ENCODE measurements around the gene UBE2D2. TPM values are rescaled to one million over a fixed set of nuclear protein-coding genes. Genes with fewer than 3 reads are reported as not detected.
A peak's percentile ranks its signal among the peaks of the same experiment; 100 is the strongest.

Gene UBE2D2
- polyA plus RNA-seq, 3 donors: 41.2 to 167 (median 133) TPM

DNA sequence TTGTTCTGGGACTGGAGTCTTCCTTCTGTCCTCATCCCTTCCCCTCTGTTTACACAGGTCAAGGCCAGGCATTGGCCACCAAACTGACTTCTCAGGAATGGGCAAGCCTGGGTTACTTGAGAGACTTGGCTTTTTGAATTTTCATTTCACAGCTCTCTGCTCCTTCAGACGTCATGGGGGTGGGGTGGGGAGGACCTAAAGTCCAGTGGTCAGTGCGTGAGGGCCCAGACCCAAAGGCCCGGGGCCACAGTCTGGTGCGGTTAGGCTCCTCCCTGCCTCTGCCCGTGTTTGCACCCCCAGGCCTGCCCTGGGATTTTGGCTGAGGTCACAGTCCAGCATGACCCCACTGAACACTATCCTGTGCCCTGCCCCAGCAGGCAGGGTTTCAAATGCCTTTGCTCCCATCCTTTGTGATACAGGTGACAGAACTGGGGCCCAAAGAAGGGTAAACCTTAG lies 82.9 kb downstream of the UBE2D2 start:
- H3K4me3 Mint-ChIP-seq: peak overlapping the region in 1 of 2 donors; percentile 15

DNA sequence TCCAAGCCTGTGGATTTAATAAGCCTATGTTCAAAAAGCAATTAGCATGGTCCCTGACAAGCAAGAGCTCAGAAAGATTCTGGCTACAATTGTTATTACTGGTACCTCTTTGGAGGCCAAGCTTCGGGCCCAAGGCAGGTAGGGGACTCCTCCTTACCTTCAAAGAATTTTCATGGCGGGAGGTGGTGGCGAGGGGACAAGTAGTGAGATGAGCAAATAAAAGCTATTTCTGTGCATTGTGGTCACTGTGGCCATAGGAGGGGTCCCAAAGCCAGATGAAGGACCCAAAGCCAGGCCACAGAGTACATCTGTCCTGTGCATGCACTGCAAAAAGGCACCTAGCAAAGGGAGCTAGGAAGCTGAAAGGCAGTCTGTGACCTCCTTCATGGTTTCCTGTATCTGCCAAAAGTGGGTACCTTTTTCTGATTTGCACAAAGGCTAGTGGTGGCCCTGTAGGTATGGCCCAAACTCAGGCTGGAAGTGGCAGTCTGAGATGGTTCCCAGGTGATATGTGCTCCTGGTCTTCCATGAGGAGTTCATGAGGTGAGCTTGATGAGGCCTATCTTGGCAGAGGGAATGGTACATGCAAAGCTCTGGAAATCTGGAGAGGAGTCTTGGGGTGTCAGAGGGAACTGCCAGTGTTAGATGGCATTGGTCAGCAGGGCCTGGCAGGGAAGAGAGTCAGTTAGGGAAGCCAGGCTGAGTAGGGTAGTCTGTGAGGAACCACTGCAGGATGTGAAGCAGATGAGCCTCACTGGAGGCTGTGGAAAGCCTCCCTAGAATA lies 83.7 kb downstream of the UBE2D2 start:
- Mint-ChIP-seq H3K4me3 (peak overlapping the region in 1 of 2 donors; percentile 49), H3K27me3 (ENCODE audit: low read depth in 3 of 3) (peaks cover 47 to 78% (median 54%) of the 10 kb centered on the region in 3 donors), H3K36me3 (peaks cover 0 to 15% of the 10 kb centered on the region in 2 donors), H3K4me1 (peaks cover 30% of the 10 kb centered on the region), H3K9me3 (peaks cover 0 to 3% (median 1%) of the 10 kb centered on the region in 7 donors), H3K27ac (peak overlapping the region in 2 of 7 donors; percentile 3 to 7)
- H3K79me2 ChIP-seq (ENCODE audit: insufficient read depth, low read length): peaks cover 12% of the 10 kb centered on the region
- no peaks in the 10 kb centered on the region for H3K9me3 ChIP-seq (replicated peaks in 1 of 2; ENCODE audit: control insufficient read depth in 1 of 2, insufficient read depth in 1 of 2, low read length in 2 of 2)
- TF ChIP-seq, protein P1, sequence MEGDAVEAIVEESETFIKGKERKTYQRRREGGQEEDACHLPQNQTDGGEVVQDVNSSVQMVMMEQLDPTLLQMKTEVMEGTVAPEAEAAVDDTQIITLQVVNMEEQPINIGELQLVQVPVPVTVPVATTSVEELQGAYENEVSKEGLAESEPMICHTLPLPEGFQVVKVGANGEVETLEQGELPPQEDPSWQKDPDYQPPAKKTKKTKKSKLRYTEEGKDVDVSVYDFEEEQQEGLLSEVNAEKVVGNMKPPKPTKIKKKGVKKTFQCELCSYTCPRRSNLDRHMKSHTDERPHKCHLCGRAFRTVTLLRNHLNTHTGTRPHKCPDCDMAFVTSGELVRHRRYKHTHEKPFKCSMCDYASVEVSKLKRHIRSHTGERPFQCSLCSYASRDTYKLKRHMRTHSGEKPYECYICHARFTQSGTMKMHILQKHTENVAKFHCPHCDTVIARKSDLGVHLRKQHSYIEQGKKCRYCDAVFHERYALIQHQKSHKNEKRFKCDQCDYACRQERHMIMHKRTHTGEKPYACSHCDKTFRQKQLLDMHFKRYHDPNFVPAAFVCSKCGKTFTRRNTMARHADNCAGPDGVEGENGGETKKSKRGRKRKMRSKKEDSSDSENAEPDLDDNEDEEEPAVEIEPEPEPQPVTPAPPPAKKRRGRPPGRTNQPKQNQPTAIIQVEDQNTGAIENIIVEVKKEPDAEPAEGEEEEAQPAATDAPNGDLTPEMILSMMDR (IDR thresholded peaks at IDR 0.05): no peak
- DNase-seq: peak in 1 of 3 donors; percentile 5
- H3K4me1 ChIP-seq (ENCODE audit: control insufficient read depth in 1 of 2, insufficient read depth in 2 of 2, low read length in 2 of 2): peaks cover 26 to 32% of the 10 kb centered on the region in 2 donors
- H3K4me2 ChIP-seq (replicated peaks; ENCODE audit: extremely low read depth, low read length, poor library complexity, severe bottlenecking): no peak overlapping the region
- H3K27ac ChIP-seq (ENCODE audit: low read depth in 1 of 2, low read length in 2 of 2): no peak overlapping the region
- no CpG with 5 or more reads among the region's 3 CpGs for WGBS (ENCODE audit: insufficient coverage)
- intact Hi-C loops (cut with micrococcal nuclease): no loop called here
- H3K4me3 ChIP-seq (replicated peaks in 1 of 3; ENCODE audit: low read depth in 2 of 3, low read length in 3 of 3): no peak overlapping the region
- no peak overlapping the region for H2AFZ ChIP-seq (ENCODE audit: insufficient read depth, low read depth, low read length, poor library complexity, severe bottlenecking)
- H3K9ac ChIP-seq (ENCODE audit: insufficient read depth, low read length, poor library complexity, severe bottlenecking): no peak overlapping the region
- H3K36me3 ChIP-seq (replicated peaks in 1 of 2; ENCODE audit: control insufficient read depth in 1 of 2, insufficient read depth in 2 of 2, low read length in 2 of 2): no peaks in the 10 kb centered on the region
- H4K20me1 ChIP-seq (ENCODE audit: insufficient read depth, low read length): peaks cover 14% of the 10 kb centered on the region
- peaks cover 4 to 50% of the 10 kb centered on the region in 2 donors for H3K27me3 ChIP-seq (ENCODE audit: control insufficient read depth in 2 of 2, insufficient read depth in 2 of 2, low read length in 2 of 2)

More for the DNA sequence above, 82.9 kb downstream of the UBE2D2 start:
- Histone ChIP-seq H3K4me1 (ENCODE audit: control insufficient read depth in 1 of 2, insufficient read depth in 2 of 2, low read length in 2 of 2) (peaks cover 19 to 25% of the 10 kb centered on the region in 2 donors), H3K36me3 (replicated peaks in 1 of 2; ENCODE audit: control insufficient read depth in 1 of 2, insufficient read depth in 2 of 2, low read length in 2 of 2) (no peaks in the 10 kb centered on the region), H3K79me2 (ENCODE audit: insufficient read depth, low read length) (peaks cover 5% of the 10 kb centered on the region), H3K9ac (ENCODE audit: insufficient read depth, low read length, poor library complexity, severe bottlenecking) (no peak overlapping the region), H3K4me2 (replicated peaks; ENCODE audit: extremely low read depth, low read length, poor library complexity, severe bottlenecking) (no peak overlapping the region), H3K27me3 (ENCODE audit: control insufficient read depth in 2 of 2, insufficient read depth in 2 of 2, low read length in 2 of 2) (peaks cover 4 to 51% of the 10 kb centered on the region in 2 donors), H4K20me1 (ENCODE audit: insufficient read depth, low read length) (peaks cover 14% of the 10 kb centered on the region), H3K4me3 (replicated peaks in 1 of 3; ENCODE audit: low read depth in 2 of 3, low read length in 3 of 3) (no peak overlapping the region), H3K9me3 (replicated peaks in 1 of 2; ENCODE audit: control insufficient read depth in 1 of 2, insufficient read depth in 1 of 2, low read length in 2 of 2) (no peaks in the 10 kb centered on the region), H2AFZ (ENCODE audit: insufficient read depth, low read depth, low read length, poor library complexity, severe bottlenecking) (no peak overlapping the region), H3K27ac (ENCODE audit: low read depth in 1 of 2, low read length in 2 of 2) (no peak overlapping the region)
- H3K9me3 Mint-ChIP-seq: no peaks in the 10 kb centered on the region
- TF ChIP-seq, protein P1 (IDR thresholded peaks at IDR 0.05): no peak
- peaks cover 0 to 15% of the 10 kb centered on the region in 2 donors for H3K36me3 Mint-ChIP-seq
- H3K27me3 Mint-ChIP-seq (ENCODE audit: low read depth in 3 of 3): peaks cover 44 to 78% (median 48%) of the 10 kb centered on the region in 3 donors
- 83% methylated on average over 1 of the region's 5 CpGs for WGBS (ENCODE audit: insufficient coverage)
- no peak for DNase-seq
- intact Hi-C loops (cut with micrococcal nuclease): no loop called here
- peaks cover 27% of the 10 kb centered on the region for H3K4me1 Mint-ChIP-seq
- no peak overlapping the region for H3K27ac Mint-ChIP-seq

All from CD14-positive monocyte (primary cell).